Esophagus muscularis mucosa (tissue), 4 donors: ENCODE data around the gene ZNF700.

Experiments
- CTCF ChIP-seq, 3 experiments: fragments of 200-600 bp in 2 of 3; fragments of 450-650 bp in 1 of 3; sonication (generic) in 2 of 3; IDR thresholded peaks; one replicate each; pipeline ENCODE4 v1.5.1; 2017 to 2019; ENCODE audit warnings: antibody characterized with exemption in 3 of 3, mild to moderate bottlenecking in 2 of 3, moderate library complexity in 1 of 3
- EP300 ChIP-seq: sonication (generic); formaldehyde crosslinking; IDR thresholded peaks from one replicate; pipeline ENCODE4 v1.6.1; 2017; ENCODE audit warnings: antibody characterized with exemption
- POLR2A ChIP-seq: fragments of 450-650 bp; IDR thresholded peaks from one replicate; pipeline ENCODE4 v1.6.1; 2017; ENCODE audit warnings: antibody characterized with exemption, moderate library complexity, mild to moderate bottlenecking, low read depth
- POLR2AphosphoS5 ChIP-seq, 2 donors: sonication (generic); formaldehyde crosslinking; IDR thresholded peaks; one replicate each; pipeline ENCODE4 v1.6.1; 2017; ENCODE audit warnings: antibody characterized with exemption in 2 of 2

DNA sequence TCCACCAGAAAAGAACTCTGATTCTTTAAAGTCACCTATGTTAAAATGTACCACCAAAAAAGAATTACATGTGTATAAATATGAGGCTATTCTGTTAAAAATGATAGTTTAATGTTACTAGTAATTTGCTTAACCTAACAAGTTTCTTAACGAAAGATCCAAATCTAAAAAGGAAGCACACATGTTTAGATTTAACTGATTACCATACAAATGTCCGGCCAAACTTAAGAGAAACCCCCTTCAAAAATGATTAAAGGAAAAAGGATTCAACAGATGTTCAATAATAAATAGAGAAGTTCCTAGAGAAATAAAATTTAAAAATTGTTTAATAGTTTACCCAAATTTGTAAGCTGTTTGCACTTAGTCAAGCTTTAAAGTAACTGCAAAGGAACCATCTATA is 42.3 kb upstream of the ZNF700 start:
- TF ChIP-seq POLR2AphosphoS5 (IDR thresholded peaks at IDR 0.05) (no peak), CTCF (IDR thresholded peaks at IDR 0.05) (no peak), EP300 (no peak), POLR2A (no peak)
